ENCODE data around the gene DUSP22.

DUSP22 gene

DNA sequence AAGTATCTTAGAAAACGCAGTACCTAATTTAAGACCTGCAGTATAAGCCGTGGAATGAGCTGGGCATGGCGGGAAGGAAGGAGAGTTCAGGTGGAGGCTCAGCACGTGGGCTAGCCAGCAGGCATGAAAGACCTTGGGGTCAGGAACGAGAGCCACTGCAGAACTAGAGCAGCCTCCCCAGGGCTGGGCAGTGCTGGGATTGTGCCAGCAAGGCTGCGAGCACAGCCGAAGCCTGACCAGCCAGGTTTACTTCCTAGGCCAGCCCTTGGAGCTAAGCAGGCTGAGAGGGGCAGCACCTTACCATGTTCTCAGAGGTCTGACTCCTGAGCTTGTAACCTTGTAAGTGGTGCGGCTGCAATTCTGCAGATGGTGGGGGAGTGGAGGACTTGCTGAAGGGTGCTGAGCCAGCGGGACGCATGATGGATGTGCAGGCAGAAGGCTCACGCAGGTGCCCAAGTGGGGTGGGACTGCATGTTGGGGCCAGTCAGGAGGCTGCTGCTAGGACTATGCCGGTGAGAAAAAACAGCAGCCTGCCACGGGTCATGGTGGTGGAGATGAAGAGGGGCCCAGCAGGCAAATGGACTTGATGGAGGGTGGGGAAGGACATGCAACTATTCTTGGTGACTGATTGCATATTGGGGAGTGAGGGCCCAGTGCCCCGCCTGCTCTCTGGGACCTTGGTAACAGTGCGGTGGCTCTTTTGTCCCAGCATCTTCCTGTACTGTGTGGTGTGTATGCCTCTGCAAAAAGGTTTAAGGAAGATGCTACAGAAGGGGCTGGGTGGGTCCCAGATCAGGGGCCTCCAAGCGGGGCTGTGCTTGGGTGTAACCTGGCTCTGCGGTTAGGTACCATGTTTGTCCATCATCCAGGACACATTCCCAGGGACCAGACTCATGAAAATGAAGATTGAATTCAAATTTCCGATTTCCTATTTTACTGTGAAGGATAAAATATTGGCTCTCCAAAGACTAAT is 61.6 kb downstream of the DUSP22 start:
- H3K4me3 Mint-ChIP-seq: no peak overlapping the region
- peaks cover 22 to 47% of the 10 kb centered on the region in 2 donors for H3K36me3 Mint-ChIP-seq
- DNase-seq (no peak), ATAC-seq (replicated peaks) (no peak)
- peaks cover under 1 to 6% of the 10 kb centered on the region in 2 donors for H3K9me3 Mint-ChIP-seq
- no peaks in the 10 kb centered on the region for H3K27me3 Mint-ChIP-seq
- peaks cover 54 to 85% of the 10 kb centered on the region in 2 donors for H3K4me1 Mint-ChIP-seq
- H3K27ac Mint-ChIP-seq: peak overlapping the region; percentile 34

DNA sequence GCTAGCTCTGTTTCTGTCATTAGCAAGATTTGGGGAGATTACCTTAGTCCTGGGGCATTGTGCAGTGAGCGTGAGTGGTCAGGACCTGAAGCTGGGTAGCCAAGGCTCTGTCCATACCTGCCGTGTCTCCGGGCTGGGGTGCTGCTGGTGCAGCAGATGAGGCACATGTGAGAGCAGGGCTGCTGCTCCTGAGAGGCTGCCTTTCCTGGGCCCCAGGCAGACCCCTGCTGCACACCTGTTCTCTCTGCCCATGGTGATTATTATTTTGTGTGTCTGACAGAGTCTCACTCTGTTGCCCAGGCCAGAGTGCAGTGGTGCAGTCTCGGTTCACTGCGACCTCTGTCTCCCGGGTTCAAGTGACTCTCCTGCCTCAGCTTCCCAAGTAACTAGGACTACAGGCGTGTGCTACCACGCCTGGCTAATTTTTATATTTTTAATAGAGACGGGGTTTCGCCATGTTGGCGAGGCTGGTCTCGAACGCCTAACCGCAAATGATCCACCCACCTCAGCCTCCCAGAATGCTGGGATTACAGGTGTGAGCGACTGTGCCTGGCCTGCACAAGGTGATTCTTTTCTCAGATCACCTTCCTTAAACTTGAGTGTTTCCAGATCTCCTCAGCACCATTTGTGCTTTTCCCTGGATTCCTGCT is 62.5 kb downstream of the DUSP22 start:
- Mint-ChIP-seq H3K36me3 (peaks cover 17 to 40% of the 10 kb centered on the region in 2 donors), H3K9me3 (peaks cover 1 to 7% of the 10 kb centered on the region in 2 donors), H3K27me3 (no peaks in the 10 kb centered on the region), H3K27ac (peak overlapping the region; percentile 80), H3K4me3 (no peak overlapping the region), H3K4me1 (peaks cover 55 to 85% of the 10 kb centered on the region in 2 donors)
- DNase-seq (no peak), ATAC-seq (replicated peaks) (no peak)

DNA sequence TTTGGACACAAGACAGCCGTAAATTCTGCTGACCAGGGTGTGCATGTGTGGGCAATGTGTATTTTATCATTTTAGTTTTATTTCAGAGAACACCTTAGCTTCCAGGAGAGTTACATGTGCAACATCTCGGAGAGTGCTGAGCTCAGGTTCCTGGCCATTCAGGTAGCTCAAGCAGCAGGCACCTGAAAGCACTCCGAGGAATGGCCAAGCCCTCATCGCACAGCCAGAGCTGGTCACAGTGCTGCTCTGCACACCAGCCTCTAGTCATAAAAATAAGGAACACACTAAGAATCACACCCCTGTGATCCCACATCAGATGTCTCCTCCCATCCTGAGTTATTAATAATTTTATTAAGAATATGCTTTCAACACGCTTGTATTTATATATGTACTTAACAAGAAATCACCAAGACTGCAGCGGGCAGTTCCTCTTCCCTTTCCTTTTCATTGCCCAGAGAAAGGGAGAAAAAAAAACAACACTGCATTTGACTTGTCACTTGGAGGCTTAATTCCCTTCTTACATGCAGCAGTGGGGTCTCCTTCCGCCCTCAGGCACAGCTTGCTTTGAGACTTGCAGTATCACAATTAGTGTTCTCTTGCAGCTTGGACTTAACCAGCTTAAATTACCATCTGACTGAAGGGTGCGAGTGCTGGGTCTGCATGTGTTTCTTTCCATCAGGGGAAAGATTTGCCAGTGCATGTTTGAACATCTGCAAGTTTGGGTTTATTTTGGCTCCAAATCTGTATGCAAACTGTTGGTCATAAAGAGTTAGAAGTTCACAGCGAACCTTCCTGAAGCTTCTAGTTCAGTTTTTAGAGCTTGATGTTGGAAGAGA is 63.3 kb downstream of the DUSP22 start:
- Mint-ChIP-seq H3K27me3 (no peaks in the 10 kb centered on the region), H3K4me1 (peaks cover 59 to 85% of the 10 kb centered on the region in 2 donors), H3K4me3 (peak overlapping the region; percentile 10 to 44), H3K27ac (peak overlapping the region; percentile 100), H3K36me3 (peaks cover 11 to 33% of the 10 kb centered on the region in 2 donors), H3K9me3 (peaks cover 1 to 3% of the 10 kb centered on the region in 2 donors)
- DNase-seq: peak; percentile 43
- peak; percentile 20 to 21 for ATAC-seq (replicated peaks)

DNA sequence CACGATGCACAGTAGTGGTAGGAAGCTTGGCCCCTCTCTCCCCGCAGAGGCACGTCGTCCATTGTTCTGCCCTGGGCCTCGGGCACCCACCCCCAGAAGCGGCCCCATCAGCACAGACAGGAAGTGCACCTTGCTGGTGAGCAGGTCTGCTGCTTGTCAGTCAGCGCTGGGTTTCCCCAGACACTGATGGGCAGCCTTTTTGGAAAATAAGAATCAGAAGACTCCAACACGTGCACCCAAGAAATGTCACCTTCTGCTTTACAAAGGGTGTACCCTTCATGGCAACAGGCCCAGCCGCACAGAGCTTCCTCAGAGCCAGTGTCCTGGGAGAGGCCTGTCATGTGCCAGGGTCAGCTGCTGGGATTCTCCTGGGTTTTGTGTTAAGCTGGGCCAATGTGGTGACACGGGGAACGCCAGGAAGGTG is 64.6 kb downstream of the DUSP22 start:
- ATAC-seq (replicated peaks): peak; percentile 72 to 74
- peak overlapping the region; percentile 71 to 80 for H3K4me3 Mint-ChIP-seq
- H3K27me3 Mint-ChIP-seq: no peaks in the 10 kb centered on the region
- peak overlapping the region; percentile 100 for H3K27ac Mint-ChIP-seq
- DNase-seq: peak; percentile 89
- H3K9me3 Mint-ChIP-seq: peaks cover 1 to 3% of the 10 kb centered on the region in 2 donors
- H3K36me3 Mint-ChIP-seq: peaks cover 8 to 30% of the 10 kb centered on the region in 2 donors
- peaks cover 70 to 89% of the 10 kb centered on the region in 2 donors for H3K4me1 Mint-ChIP-seq

DNA sequence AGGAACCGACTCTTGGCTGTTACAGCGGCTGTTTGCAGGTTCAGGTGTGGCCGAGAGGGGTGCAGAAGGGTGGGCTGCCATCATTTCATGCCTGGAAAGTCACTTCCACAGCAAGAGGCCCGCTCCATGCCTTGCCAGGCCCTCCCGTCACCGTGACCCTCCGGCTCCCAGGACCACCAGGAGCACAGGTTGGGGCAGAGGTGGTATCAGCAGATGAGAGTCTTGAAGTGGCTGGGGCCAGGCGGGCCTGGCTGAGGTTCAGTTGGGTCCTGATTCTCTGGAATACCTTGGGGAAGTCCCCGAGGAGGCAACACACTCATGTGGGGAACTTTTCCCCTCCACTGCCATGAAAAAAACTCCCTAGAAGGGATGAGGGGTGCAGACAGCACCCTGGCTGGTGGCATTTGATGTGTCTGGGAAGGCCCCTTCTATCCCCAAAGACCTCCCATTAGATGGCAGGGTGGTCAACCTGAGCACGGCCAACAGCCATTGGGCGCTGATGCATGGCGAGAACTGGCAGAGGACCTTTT is 65.0 kb downstream of the DUSP22 start:
- ATAC-seq (replicated peaks) (peak; percentile 67 to 70), DNase-seq (peak; percentile 84)
- Mint-ChIP-seq H3K36me3 (peaks cover 8 to 26% of the 10 kb centered on the region in 2 donors), H3K4me3 (peak overlapping the region; percentile 71 to 80), H3K9me3 (peaks cover 1 to 3% of the 10 kb centered on the region in 2 donors), H3K4me1 (peaks cover 68 to 91% of the 10 kb centered on the region in 2 donors), H3K27me3 (no peaks in the 10 kb centered on the region), H3K27ac (peak overlapping the region; percentile 100)

DNA sequence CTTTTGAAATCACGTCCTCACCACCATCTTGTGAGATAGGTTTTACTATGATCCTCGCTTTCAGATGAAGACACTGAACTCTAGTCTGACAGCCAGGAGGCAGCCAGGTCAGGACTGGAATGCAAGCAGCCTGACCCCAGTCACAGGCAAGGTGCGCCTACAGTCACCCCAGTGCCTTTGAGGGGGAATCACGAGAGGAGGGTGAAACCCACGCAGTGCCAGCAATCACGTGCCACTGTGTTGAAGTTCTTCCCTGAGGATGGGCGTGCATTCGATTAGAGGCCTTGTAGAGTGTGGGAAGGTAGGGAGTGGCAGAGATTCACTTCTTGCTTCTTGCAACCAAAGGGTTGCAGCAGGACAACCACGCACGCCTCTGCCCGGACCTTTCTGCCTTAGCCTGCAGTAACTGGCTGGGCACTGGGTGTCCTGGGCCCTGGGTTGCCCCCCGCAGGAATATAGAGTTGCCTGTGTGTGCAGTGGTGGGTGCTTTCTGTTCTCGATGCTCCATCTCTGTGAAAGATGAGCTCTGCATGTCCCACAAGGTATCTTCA is 65.6 kb downstream of the DUSP22 start:
- Mint-ChIP-seq H3K36me3 (peaks cover 12 to 25% of the 10 kb centered on the region in 2 donors), H3K4me1 (peaks cover 66 to 97% of the 10 kb centered on the region in 2 donors), H3K27me3 (no peaks in the 10 kb centered on the region), H3K9me3 (peaks cover 3 to 5% of the 10 kb centered on the region in 2 donors), H3K27ac (peak overlapping the region; percentile 100), H3K4me3 (peak overlapping the region; percentile 70 to 71)
- peak; percentile 1 to 2 for ATAC-seq (replicated peaks)
- no peak for DNase-seq

DNA sequence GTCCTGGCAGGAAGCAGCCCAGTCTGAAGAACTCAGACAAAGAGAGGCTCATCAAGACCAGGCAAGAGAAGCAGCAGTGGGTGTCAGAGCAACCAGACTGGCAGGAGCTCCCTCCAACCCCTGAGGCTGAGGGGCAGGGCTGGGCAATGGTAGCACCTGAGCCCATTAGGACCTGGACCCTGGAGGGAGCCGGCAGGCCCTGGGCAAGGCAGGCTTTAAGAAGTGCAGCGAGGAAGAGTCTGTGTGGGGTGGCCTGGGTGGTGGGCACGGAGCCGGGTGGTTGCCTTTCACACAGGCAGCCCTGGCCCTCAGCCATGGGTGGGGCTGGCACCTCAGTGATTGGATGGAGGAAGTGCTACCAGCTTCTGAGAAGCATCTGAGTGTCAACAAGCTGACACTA is 66.1 kb downstream of the DUSP22 start:
- DNase-seq (peak; percentile 41), ATAC-seq (replicated peaks) (no peak)
- Mint-ChIP-seq H3K4me3 (peak overlapping the region; percentile 44 to 70), H3K4me1 (peaks cover 64 to 93% of the 10 kb centered on the region in 2 donors), H3K9me3 (peaks cover 3 to 5% of the 10 kb centered on the region in 2 donors), H3K27me3 (no peaks in the 10 kb centered on the region), H3K36me3 (peaks cover 17 to 23% of the 10 kb centered on the region in 2 donors), H3K27ac (peak overlapping the region; percentile 100)

DNA sequence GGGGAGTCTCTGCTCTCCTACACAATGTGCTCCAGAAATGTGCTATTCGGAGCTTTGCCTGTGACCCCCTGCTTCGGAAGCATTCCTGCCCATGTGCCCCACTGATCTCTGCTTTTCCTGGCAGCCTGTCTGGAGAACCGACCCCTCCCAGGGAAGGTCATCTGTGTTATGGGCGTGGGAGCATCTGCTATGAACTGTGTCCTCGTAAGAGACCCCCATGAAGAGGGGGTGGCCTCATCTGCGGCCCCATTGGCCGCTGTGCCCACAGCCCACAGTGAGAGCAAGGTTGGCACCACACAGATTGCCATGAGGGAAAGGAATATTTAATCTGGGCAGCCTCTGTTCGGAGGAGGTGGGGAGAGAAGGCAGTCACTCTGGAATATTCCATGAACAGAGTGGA is 66.6 kb downstream of the DUSP22 start:
- Mint-ChIP-seq H3K4me1 (peaks cover 62 to 90% of the 10 kb centered on the region in 2 donors), H3K36me3 (peaks cover 17 to 22% of the 10 kb centered on the region in 2 donors), H3K9me3 (peaks cover 3 to 5% of the 10 kb centered on the region in 2 donors), H3K27me3 (no peaks in the 10 kb centered on the region), H3K27ac (peak overlapping the region; percentile 100), H3K4me3 (peak overlapping the region; percentile 53 to 70)
- DNase-seq: no peak
- no peak for ATAC-seq (replicated peaks)

DNA sequence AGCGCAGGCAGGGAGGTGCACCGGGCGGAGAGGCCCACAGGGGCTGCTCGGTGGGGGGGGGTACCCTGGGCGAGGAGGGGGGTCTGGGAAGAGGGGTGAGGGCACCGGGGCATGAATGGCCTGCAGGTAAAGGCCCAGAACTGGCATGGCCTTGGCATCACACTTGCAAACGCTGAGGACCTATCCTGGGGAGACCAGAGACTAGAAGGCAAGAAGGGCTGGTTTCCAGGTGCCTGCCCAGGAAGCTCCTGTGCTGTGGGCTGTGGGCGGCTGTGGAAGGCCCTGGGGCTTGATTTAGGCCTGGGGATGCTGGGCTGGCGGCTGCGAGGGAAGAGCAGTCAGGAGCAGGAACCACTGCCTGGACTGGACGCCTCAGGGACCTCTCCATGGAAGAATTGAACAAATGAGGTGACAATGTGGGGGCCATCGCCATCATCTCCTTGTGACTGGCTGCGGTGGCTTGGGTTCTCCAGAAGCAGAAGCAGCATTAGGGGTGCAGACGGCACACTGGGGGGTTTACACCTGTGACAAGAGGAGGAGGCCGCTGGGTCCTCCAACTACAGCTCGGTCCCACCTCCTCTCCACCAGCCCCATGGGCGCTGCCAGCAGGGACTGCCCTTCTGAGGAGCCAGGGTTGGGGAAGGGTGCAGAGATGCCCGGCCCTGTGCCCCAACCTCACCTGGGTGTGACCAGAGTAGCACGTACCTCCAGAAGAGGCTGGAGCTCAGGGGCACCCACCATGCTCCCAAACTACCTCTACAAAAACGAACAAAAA is 67.2 kb downstream of the DUSP22 start:
- H3K4me1 Mint-ChIP-seq: peaks cover 64 to 90% of the 10 kb centered on the region in 2 donors
- H3K9me3 Mint-ChIP-seq: peaks cover 9% of the 10 kb centered on the region in 2 donors
- H3K4me3 Mint-ChIP-seq: no peak overlapping the region
- H3K27me3 Mint-ChIP-seq: no peaks in the 10 kb centered on the region
- peak overlapping the region; percentile 32 for H3K27ac Mint-ChIP-seq
- DNase-seq (no peak), ATAC-seq (replicated peaks) (no peak)
- H3K36me3 Mint-ChIP-seq: peaks cover 22 to 27% of the 10 kb centered on the region in 2 donors

DNA sequence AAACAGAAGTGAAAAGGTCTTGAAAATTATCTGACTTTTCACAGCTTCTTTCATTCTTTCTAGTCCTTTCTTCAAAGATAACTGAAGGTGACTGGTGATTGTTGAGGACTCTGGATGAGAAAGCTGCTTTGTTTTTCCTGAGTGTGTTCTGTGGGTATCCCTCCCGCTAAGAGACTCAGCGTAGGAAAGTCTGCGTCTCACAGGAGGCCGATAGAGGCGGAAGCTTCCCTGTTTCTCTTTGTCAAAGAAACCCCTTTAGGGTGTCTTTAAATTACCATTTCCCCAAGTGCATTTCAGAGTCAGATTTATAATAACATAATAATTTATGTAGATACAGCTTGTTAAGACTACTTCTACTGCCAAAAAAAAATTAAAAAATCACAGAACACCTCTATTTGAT is 68.1 kb downstream of the DUSP22 start:
- DNase-seq: no peak
- no peaks in the 10 kb centered on the region for H3K27me3 Mint-ChIP-seq
- H3K36me3 Mint-ChIP-seq: peaks cover 22 to 27% of the 10 kb centered on the region in 2 donors
- peak overlapping the region; percentile 86 for H3K27ac Mint-ChIP-seq
- H3K4me1 Mint-ChIP-seq: peaks cover 61 to 90% of the 10 kb centered on the region in 2 donors
- no peak for ATAC-seq (replicated peaks)
- H3K9me3 Mint-ChIP-seq: peaks cover 9% of the 10 kb centered on the region in 2 donors
- no peak overlapping the region for H3K4me3 Mint-ChIP-seq

DNA sequence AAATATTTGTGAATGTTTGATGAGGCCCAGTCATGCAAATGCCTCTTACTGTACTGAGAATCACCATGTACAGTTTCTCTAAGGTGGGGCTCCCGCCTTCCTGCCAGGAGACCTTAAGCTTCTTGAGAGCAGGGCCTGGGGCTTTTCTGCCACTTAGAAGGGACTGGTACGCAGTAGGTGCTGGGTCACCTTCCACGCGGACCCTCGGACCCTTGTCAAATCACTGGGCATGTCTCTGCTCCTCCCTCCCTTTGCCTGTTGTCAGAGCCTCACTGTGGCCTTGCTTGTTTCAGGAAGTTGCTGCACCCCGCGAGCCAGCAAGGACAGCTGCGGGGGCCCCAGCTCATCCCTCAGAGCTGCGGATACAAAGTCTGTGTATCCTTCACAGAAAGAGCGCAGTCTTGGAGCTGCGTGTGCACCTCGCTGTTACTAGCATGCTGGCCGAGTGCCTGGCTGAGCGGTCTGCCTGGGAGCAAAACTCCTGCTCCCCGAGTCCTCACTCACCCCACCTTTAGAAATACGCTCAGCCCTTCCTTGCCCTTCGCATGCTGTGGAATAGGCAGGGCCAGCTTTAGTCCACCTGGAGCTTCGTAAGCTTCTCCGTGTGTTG is 68.6 kb downstream of the DUSP22 start:
- no peak for DNase-seq
- peak overlapping the region in 1 of 2 donors; percentile 9 for H3K4me3 Mint-ChIP-seq
- no peak for ATAC-seq (replicated peaks)
- peaks cover 61 to 90% of the 10 kb centered on the region in 2 donors for H3K4me1 Mint-ChIP-seq
- H3K27me3 Mint-ChIP-seq: no peaks in the 10 kb centered on the region
- H3K36me3 Mint-ChIP-seq: peaks cover 22 to 27% of the 10 kb centered on the region in 2 donors
- peaks cover 9% of the 10 kb centered on the region in 2 donors for H3K9me3 Mint-ChIP-seq
- H3K27ac Mint-ChIP-seq: peak overlapping the region; percentile 74

DNA sequence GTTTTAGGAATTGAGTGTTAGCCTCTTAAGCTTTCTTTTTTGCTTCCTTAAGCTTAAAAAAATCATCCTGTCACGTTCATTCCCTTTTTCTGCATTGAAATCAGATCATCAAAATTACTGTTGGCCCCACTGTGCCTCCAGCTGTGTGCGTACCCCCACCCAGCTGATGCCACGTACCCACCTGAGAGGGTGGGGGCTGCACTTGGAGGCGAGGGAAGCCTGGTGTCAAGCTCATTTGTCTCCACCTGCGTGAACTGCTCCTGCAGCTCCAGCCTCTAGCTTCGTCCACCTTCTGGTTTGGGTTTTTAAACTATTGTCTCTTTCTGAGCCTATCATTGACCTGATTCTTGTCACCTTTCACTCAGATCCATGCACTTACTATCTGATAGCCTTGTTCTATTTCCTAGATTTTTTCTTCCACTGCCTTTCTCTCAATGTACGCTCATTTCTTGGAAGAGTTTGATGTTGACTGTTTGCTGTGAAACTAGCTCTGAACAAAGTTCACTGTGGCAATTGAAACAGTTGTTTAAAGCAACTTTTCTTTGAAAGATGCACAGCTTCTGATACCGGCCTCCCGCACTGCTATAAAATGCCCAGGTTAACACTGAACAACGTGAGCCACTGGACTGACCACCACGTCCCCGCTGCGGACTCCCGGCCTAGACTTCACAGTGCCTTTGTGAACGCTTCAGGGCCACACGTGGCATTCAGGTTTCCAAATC is 69.3 kb downstream of the DUSP22 start:
- H3K27ac Mint-ChIP-seq: peak overlapping the region; percentile 43

More for the DNA sequence above, 69.3 kb downstream of the DUSP22 start:
- Mint-ChIP-seq H3K4me3 (no peak overlapping the region), H3K27me3 (no peaks in the 10 kb centered on the region), H3K4me1 (peaks cover 60 to 90% of the 10 kb centered on the region in 2 donors), H3K9me3 (peaks cover 9% of the 10 kb centered on the region in 2 donors), H3K36me3 (peaks cover 22 to 27% of the 10 kb centered on the region in 2 donors)
- DNase-seq: no peak
- no peak for ATAC-seq (replicated peaks)
